Spinal cord (tissue), 10 donors: ENCODE results near the gene PTPRH. TPM values are rescaled to one million over a fixed set of nuclear protein-coding genes. Genes with fewer than 3 reads are reported as not detected.
"Not testable (repeated sequence)": the region's sequence is repeated elsewhere in the genome, so short reads cannot be mapped to it uniquely, and the experiment has no call there.

ENCODE experiments used
- DNase-seq, 6 donors: peaks; one replicate each; pipeline versions ENCODE4 v3.0.0 to v3.0.0-alpha.2; 2013 to 2015; ENCODE audit warnings: low spot score in 6 of 6, low read depth in 4 of 6
- H3K27ac ChIP-seq: one replicate; pipeline ENCODE4 v1.5.1; 2013; ENCODE audit warnings: low read depth, low read length, control low read depth
- H3K27me3 ChIP-seq: one replicate; pipeline ENCODE4 v1.6.1; 2013; ENCODE audit warnings: low read length; ENCODE audit not compliant: control insufficient read depth, insufficient read depth
- H3K36me3 ChIP-seq: one replicate; pipeline ENCODE4 v1.6.1; 2013; ENCODE audit warnings: low read length; ENCODE audit not compliant: control insufficient read depth, insufficient read depth
- H3K4me1 ChIP-seq: one replicate; pipeline ENCODE4 v1.6.1; 2013; ENCODE audit warnings: low read length; ENCODE audit not compliant: control insufficient read depth, insufficient read depth
- H3K4me3 ChIP-seq: one replicate; pipeline ENCODE4 v1.5.1; 2013; ENCODE audit warnings: low read depth, low read length, control low read depth
- H3K9me3 ChIP-seq: one replicate; pipeline ENCODE4 v1.6.1; 2013; ENCODE audit warnings: low read length; ENCODE audit not compliant: control insufficient read depth, insufficient read depth
- WGBS: methylation state at CpG from one replicate; pipeline ENCODE4 v1.1.5; 2013; ENCODE audit warnings: missing lambda C conversion rate; ENCODE audit not compliant: insufficient coverage; 5-methylcytosine and 5-hydroxymethylcytosine counted together
- polyA plus RNA-seq, 2 donors: library from polyadenylated mRNA; unstranded; fragments of 120-200 nt; gene quantifications; one replicate each; pipeline ENCODE4 v1.2.1, GENCODE V29; 2013; ENCODE audit not compliant: insufficient read length in 2 of 2
- total RNA-seq, 2 donors: library from RNA; depleted of rRNA in 1 of 2; stranded (reverse); fragments of 120-200 nt in 1 of 2; fragments of >200 nt in 1 of 2; gene quantifications; one replicate each; pipeline versions ENCODE4 v1.2.3 to v1.2.4, GENCODE V29; 2013 to 2014
- donor health status: healthy.

Gene PTPRH
- total and polyA plus RNA-seq, 4 donors, result 1.4 to 4.5 (median 2.3) TPM

- H3K27me3 ChIP-seq, result peaks cover 58% of the 10 kb centered on the region
- H3K4me1 ChIP-seq, result peaks cover 19% of the 10 kb centered on the region
- H3K36me3 ChIP-seq, result no peaks in the 10 kb centered on the region
- no peak overlapping the region for H3K4me3 ChIP-seq
- H3K9me3 ChIP-seq, result no peaks in the 10 kb centered on the region
- H3K27ac ChIP-seq, result no peak overlapping the region
- 7% methylated on average over 31 of the region's 32 CpGs for WGBS
- no peak for DNase-seq
Measured at GRCh38 chr19:55160986-55161365, 48.3 kb downstream of the PTPRH start.

- Histone ChIP-seq H3K9me3 (no peaks in the 10 kb centered on the region), H3K4me1 (peaks cover 16% of the 10 kb centered on the region), H3K4me3 (no peak overlapping the region), H3K27ac (no peak overlapping the region), H3K36me3 (no peaks in the 10 kb centered on the region), H3K27me3 (peaks cover 54% of the 10 kb centered on the region)
- peak in 2 of 6 donors; percentile 53 to 62 for DNase-seq
- WGBS, result 3% methylated on average over 33 of the region's 33 CpGs
Measured at GRCh38 chr19:55160128-55160985, 48.9 kb downstream of the PTPRH start.

- no peaks in the 10 kb centered on the region for H3K9me3 ChIP-seq
- WGBS, result 71% methylated on average over 18 of the region's 18 CpGs
- H3K27me3 ChIP-seq, result peaks cover 57% of the 10 kb centered on the region
Measured at GRCh38 chr19:55158848-55159749, 50.2 kb downstream of the PTPRH start.

GRCh38 chr19:55158423-55158822 lies 50.9 kb downstream of the PTPRH start:
- WGBS, result 56% methylated on average over 4 of the region's 4 CpGs
- H3K4me1 ChIP-seq, result peaks cover 16% of the 10 kb centered on the region
- no peak for DNase-seq
- H3K27ac ChIP-seq, result no peak overlapping the region
- H3K36me3 ChIP-seq, result no peaks in the 10 kb centered on the region
- H3K9me3 ChIP-seq, result no peaks in the 10 kb centered on the region
- peaks cover 57% of the 10 kb centered on the region for H3K27me3 ChIP-seq
- H3K4me3 ChIP-seq, result no peak overlapping the region

More at GRCh38 chr19:55158848-55159749, 50.2 kb downstream of the PTPRH start:
- Histone ChIP-seq H3K27ac (no peak overlapping the region), H3K4me3 (no peak overlapping the region), H3K36me3 (no peaks in the 10 kb centered on the region), H3K4me1 (peaks cover 16% of the 10 kb centered on the region)
- DNase-seq, result no peak

GRCh38 chr19:55157064-55157908 lies 52.0 kb downstream of the PTPRH start, which contains the start of gene TNNI3:
Gene TNNI3, minus strand, starts transcription at chr19:55157732. Its CDS starts 143 bp downstream, at chr19:55157589.
- Histone ChIP-seq H3K27ac (no peak within 1 kb of the TSS), H3K9me3 (no peaks in the 10 kb centered on the region), H3K4me1 (peaks cover 16% of the 10 kb centered on the region), H3K36me3 (no peaks in the 10 kb centered on the region), H3K4me3 (no peak within 1 kb of the TSS), H3K27me3 (peaks cover 52% of the 10 kb centered on the region)
- WGBS, result 43% methylated on average over 24 of the region's 39 CpGs
- DNase-seq, result no peak

GRCh38 chr19:55156202-55157063 lies 52.9 kb downstream of the PTPRH start:
- Histone ChIP-seq H3K36me3 (no peaks in the 10 kb centered on the region), H3K4me1 (peaks cover 16% of the 10 kb centered on the region), H3K9me3 (no peaks in the 10 kb centered on the region), H3K27me3 (peaks cover 44% of the 10 kb centered on the region), H3K27ac (no peak overlapping the region), H3K4me3 (peak overlapping the region; percentile 16)
- peak in 2 of 6 donors; percentile 47 to 77 for DNase-seq
- under 1% methylated on average over 41 of the region's 52 CpGs for WGBS

- H3K27ac ChIP-seq, H3K36me3 ChIP-seq, DNase-seq, H3K9me3 ChIP-seq: not testable (repeated sequence)
- Histone ChIP-seq H3K4me1 (peaks cover 16% of the 10 kb centered on the region), H3K27me3 (peaks cover 37% of the 10 kb centered on the region), H3K4me3 (peak overlapping the region; percentile 16)
- WGBS, result 8% methylated on average over 5 of the region's 5 CpGs
Measured at GRCh38 chr19:55155784-55156183, 53.5 kb downstream of the PTPRH start.

- Histone ChIP-seq H3K27me3 (peaks cover 36% of the 10 kb centered on the region), H3K4me1 (peaks cover 16% of the 10 kb centered on the region), H3K4me3 (no peak overlapping the region), H3K9me3 (no peaks in the 10 kb centered on the region), H3K27ac (no peak overlapping the region), H3K36me3 (no peaks in the 10 kb centered on the region)
- no peak for DNase-seq
- WGBS, result 87% methylated on average over 10 of the region's 12 CpGs
Measured at GRCh38 chr19:55153652-55154264, 55.5 kb downstream of the PTPRH start.
